Measurements from ENCODE around the gene SLC22A4.
A peak's percentile ranks its signal among the peaks of the same experiment; 100 is the strongest.

DNA sequence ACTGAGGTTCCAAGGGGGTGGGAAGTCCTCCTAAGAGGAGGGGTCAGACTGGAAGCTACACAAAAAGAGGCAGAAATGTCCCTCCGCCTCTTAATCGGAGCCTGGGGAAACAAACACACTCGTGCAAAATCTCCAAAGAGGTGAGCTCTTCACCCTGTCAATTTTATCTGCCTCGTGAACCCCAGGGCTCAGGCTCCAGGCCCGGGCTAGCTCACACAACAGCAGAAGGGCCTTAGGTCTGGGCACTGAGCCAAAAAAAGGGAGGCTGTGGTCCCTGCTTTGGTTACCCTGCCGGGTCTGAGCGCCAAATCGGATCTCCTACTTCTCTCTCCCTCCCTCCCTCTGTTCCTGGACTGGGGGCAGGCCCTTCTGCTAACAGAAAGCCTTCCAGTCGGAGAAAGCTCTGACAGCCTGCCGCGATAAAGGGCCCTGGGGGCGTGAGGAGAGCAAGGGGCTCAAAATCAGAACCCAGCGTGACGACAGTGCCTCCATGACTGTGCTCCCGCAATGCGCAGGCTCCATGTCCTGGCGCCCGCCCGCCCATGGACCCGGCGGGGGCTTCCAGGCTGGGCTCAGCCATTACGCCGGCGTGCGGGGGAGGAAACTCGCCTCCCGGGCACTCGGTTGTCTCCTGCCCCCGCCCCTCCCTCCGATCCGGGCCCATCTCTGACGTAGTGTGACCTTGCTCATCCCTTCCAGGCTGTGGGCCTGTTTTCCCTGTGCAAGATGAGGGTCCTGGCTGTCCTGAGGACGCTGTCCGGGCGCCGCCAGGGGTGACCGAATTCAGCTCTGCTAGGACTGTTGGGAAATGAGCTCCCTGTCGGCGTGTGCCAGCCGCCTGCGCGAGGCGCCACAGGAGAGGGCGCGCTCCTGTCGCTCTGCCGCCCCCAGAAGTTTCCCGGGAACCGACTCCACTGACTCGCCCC, 865 bp upstream of the SLC22A4 start:
- TF ChIP-seq, protein P1, sequence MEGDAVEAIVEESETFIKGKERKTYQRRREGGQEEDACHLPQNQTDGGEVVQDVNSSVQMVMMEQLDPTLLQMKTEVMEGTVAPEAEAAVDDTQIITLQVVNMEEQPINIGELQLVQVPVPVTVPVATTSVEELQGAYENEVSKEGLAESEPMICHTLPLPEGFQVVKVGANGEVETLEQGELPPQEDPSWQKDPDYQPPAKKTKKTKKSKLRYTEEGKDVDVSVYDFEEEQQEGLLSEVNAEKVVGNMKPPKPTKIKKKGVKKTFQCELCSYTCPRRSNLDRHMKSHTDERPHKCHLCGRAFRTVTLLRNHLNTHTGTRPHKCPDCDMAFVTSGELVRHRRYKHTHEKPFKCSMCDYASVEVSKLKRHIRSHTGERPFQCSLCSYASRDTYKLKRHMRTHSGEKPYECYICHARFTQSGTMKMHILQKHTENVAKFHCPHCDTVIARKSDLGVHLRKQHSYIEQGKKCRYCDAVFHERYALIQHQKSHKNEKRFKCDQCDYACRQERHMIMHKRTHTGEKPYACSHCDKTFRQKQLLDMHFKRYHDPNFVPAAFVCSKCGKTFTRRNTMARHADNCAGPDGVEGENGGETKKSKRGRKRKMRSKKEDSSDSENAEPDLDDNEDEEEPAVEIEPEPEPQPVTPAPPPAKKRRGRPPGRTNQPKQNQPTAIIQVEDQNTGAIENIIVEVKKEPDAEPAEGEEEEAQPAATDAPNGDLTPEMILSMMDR (optimal IDR thresholded peaks at IDR 0.05 in 1 of 3, IDR thresholded peaks at IDR 0.05 in 1 of 3, conservative IDR thresholded peaks at IDR 0.05 in 1 of 3; ENCODE audit: extremely low read depth in 1 of 3, insufficient read depth in 2 of 3, low read length in 3 of 3): peak in 1 of 3 experiments; percentile 18
- TF ChIP-seq EZH2 (IDR thresholded peaks at IDR 0.05; ENCODE audit: low read length): no peak
